GM23338 (cell line): Measurements from ENCODE around the gene KCNN3. TPM values are rescaled to one million over a fixed set of nuclear protein-coding genes. Genes with fewer than 3 reads are reported as not detected.

ENCODE experiments used
- ATAC-seq: fragments of 200-7000 bp; cut with Tn5 transposase; 3 replicates; pipeline ENCODE4 v1.9.1; 2020
- DNase-seq: peaks from one replicate; pipeline ENCODE4 v3.0.0-alpha.2; 2015; ENCODE audit warnings: low spot score
- H2AFZ ChIP-seq: fragments of 200-600 bp; sonication (generic); 2 replicates; pipeline ENCODE4 v1.8.0; 2016; ENCODE audit warnings: antibody characterized with exemption, mild to moderate bottlenecking, moderate library complexity
- H3F3A ChIP-seq: fragments of 200-600 bp; sonication (generic); replicated peaks from 2 replicates; pipeline ENCODE4 v1.8.0; 2017; ENCODE audit warnings: antibody characterized with exemption, mixed run types, low read depth
- H3K27ac ChIP-seq: fragments of 200-600 bp; sonication (generic); 2 replicates; pipeline ENCODE4 v1.6.1; 2016; ENCODE audit warnings: low read depth
- H3K27me3 ChIP-seq: fragments of 200-600 bp; sonication (generic); 2 replicates; pipeline ENCODE4 v1.8.0; 2016; ENCODE audit warnings: mild to moderate bottlenecking, mixed run types, moderate library complexity; ENCODE audit not compliant: insufficient read depth
- H3K36me3 ChIP-seq: fragments of 200-600 bp; sonication (generic); 2 replicates; pipeline ENCODE4 v1.8.0; 2016; ENCODE audit warnings: mild to moderate bottlenecking; ENCODE audit not compliant: insufficient read depth
- H3K4me1 ChIP-seq: fragments of 200-600 bp; sonication (generic); 2 replicates; pipeline ENCODE4 v1.8.0; 2016; ENCODE audit warnings: mild to moderate bottlenecking, moderate library complexity; ENCODE audit not compliant: insufficient read depth
- H3K4me2 ChIP-seq: fragments of 200-600 bp; sonication (generic); 2 replicates; pipeline ENCODE4 v1.7.1; 2017; ENCODE audit warnings: mixed run types
- H3K4me3 ChIP-seq: fragments of 200-600 bp; sonication (generic); 2 replicates; pipeline ENCODE4 v1.6.1; 2016; ENCODE audit warnings: mixed run types
- H3K79me2 ChIP-seq: fragments of 200-600 bp; sonication (generic); replicated peaks from 2 replicates; pipeline ENCODE4 v1.8.0; 2017; ENCODE audit warnings: mild to moderate bottlenecking; ENCODE audit not compliant: insufficient read depth
- H3K9me2 ChIP-seq: fragments of 200-600 bp; sonication (generic); 2 replicates; pipeline ENCODE4 v1.8.0; 2017; ENCODE audit not compliant: insufficient read depth
- H4K20me1 ChIP-seq: fragments of 200-600 bp; sonication (generic); replicated peaks from 2 replicates; pipeline ENCODE4 v1.8.0; 2017; ENCODE audit warnings: mild to moderate bottlenecking; ENCODE audit not compliant: insufficient read depth
- H3K27ac Mint-ChIP-seq: 2 replicates; pipeline ENCODE4 v1.8.0; 2020; ENCODE audit warnings: inconsistent platforms, mild to moderate bottlenecking, moderate library complexity, mixed read lengths
- H3K27me3 Mint-ChIP-seq: 3 replicates; pipeline ENCODE4 v1.8.0; 2022; ENCODE audit warnings: low read depth, mild to moderate bottlenecking, moderate library complexity, mixed read lengths, inconsistent platforms; ENCODE audit not compliant: insufficient read depth, poor library complexity
- H3K36me3 Mint-ChIP-seq: 3 replicates; pipeline ENCODE4 v1.8.0; 2021; ENCODE audit warnings: low read depth, mild to moderate bottlenecking, inconsistent platforms, moderate library complexity, mixed read lengths
- H3K4me1 Mint-ChIP-seq: 3 replicates; pipeline ENCODE4 v1.8.0; 2020; ENCODE audit warnings: mild to moderate bottlenecking, inconsistent platforms, mixed read lengths
- H3K4me3 Mint-ChIP-seq: 3 replicates; pipeline ENCODE4 v1.8.0; 2021; ENCODE audit warnings: moderate library complexity, mild to moderate bottlenecking, inconsistent platforms, mixed read lengths
- H3K9me3 Mint-ChIP-seq: 3 replicates; pipeline ENCODE4 v1.8.0; 2020; ENCODE audit warnings: moderate library complexity, mild to moderate bottlenecking, inconsistent platforms, mixed read lengths
- CREB1 ChIP-seq: fragments of 250-450 bp; sonication (Bioruptor Pico); IDR thresholded peaks from 2 replicates; pipeline ENCODE4 v1.5.0; 2020; ENCODE audit warnings: low read depth, mild to moderate bottlenecking, moderate library complexity
- CTCF ChIP-seq, 2 experiments: fragments of 200-600 bp in 1 of 2; sonication (generic) in 1 of 2; conservative IDR thresholded peaks; 2 replicates each; pipeline versions ENCODE4 v1.5.1 to v1.6.1; 2016 to 2017; ENCODE audit warnings: antibody characterized with exemption in 2 of 2, low read depth in 2 of 2, mild to moderate bottlenecking in 2 of 2, moderate library complexity in 1 of 2
- ETS1 ChIP-seq: IDR thresholded peaks from 2 replicates; pipeline ENCODE4 v1.6.1; 2016; ENCODE audit warnings: antibody characterized with exemption
- POLR2AphosphoS5 ChIP-seq: IDR thresholded peaks from 2 replicates; pipeline ENCODE4 v1.6.1; 2016; ENCODE audit warnings: antibody characterized with exemption, low read depth
- REST ChIP-seq: IDR thresholded peaks from one replicate; pipeline ENCODE4 v1.6.1; 2018; ENCODE audit warnings: antibody characterized with exemption; ENCODE audit not compliant: unreplicated experiment
- ZNF114 ChIP-seq: fragments of 250-450 bp; sonication (Bioruptor Pico); IDR thresholded peaks from 2 replicates; pipeline ENCODE4 v1.5.0; 2020; ENCODE audit warnings: mild to moderate bottlenecking, moderate library complexity
- ZNF462 ChIP-seq: fragments of 250-450 bp; sonication (Bioruptor Pico); IDR thresholded peaks from 2 replicates; pipeline ENCODE4 v1.5.0; 2020; ENCODE audit warnings: mild to moderate bottlenecking, moderate library complexity
- polyA plus RNA-seq: library from polyadenylated mRNA; unstranded; fragments of >200 nt; fragmentation: Nextera tagmentation; extraction: Ambion mirVana; gene quantifications from 2 replicates; pipeline ENCODE4 v1.2.1, GENCODE V29; 2016
- total RNA-seq: library from RNA; depleted of rRNA; stranded (reverse); fragments of >200 nt; shearing (Covaris generic); gene quantifications from 2 replicates; pipeline ENCODE4 v1.2.3, GENCODE V29; 2014

KCNN3 gene
- total and polyA plus RNA-seq, 2 experiments from 2014 or later: 1.9 to 3.0 TPM

GRCh38 chr1:154663471-154664060 lies 206.5 kb downstream of the KCNN3 start:
- no peak overlapping the region for H3K4me3 Mint-ChIP-seq
- H3K27me3 Mint-ChIP-seq: no peaks in the 10 kb centered on the region
- DNase-seq: no peak
- TF ChIP-seq ETS1 (no peak), ZNF462 (CRISPR knock-in tag) (no peak), ZNF114 (no peak), POLR2AphosphoS5 (no peak), CTCF (conservative IDR thresholded peaks at IDR 0.05; ENCODE audit: low read depth in 2 of 2) (no peak), CREB1 (CRISPR knock-in tag) (no peak), REST (no peak)
- ATAC-seq: peak; percentile 29; the same call in 1 of the 3 replicates
- Histone ChIP-seq H3K79me2 (no peaks in the 10 kb centered on the region), H3K9me2 (no peaks in the 10 kb centered on the region), H3K27me3 (no peaks in the 10 kb centered on the region), H3F3A (no peaks in the 10 kb centered on the region), H3K4me2 (no peak overlapping the region), H4K20me1 (no peaks in the 10 kb centered on the region), H3K36me3 (no peaks in the 10 kb centered on the region), H3K27ac (no peak overlapping the region), H3K4me1 (no peaks in the 10 kb centered on the region), H3K4me3 (no peak overlapping the region), H2AFZ (no peak overlapping the region)
- no peaks in the 10 kb centered on the region for H3K36me3 Mint-ChIP-seq
- H3K9me3 Mint-ChIP-seq: no peaks in the 10 kb centered on the region
- peaks cover 4% of the 10 kb centered on the region; the same call in 1 of the 3 replicates for H3K4me1 Mint-ChIP-seq
- no peak overlapping the region for H3K27ac Mint-ChIP-seq
